Measurements from ENCODE around the gene SLC44A3.
A peak's percentile ranks its signal among the peaks of the same experiment; 100 is the strongest.

The SLC44A3 gene

DNA sequence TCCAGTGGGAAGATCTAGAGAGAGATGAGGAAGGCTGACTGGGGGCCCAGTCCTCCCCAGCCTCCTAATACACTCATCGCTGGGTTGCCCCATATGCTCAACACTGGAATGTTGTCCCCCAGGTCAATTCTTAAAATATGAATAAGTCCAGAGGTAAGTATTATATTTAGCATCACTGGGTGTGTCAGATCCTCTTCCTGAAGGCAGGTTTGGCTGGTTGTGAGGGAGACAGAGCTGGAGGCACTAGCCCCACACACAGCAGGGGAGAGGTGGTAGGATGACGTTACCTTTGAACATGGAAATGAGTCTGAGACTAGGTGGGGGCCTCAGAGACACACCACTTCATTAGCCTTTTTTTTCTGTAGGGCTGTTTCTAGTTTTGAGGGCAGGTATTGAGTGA, 42.6 kb downstream of the SLC44A3 start:
- H3K14ac ChIP-seq (ENCODE audit: low read length): peak overlapping the region; percentile 63
- H3K27ac ChIP-seq (ENCODE audit: low read depth, low read length): peak overlapping the region; percentile 85
- no peak overlapping the region for H3K4me2 ChIP-seq (ENCODE audit: low read length)
- H2BK120ac ChIP-seq (ENCODE audit: insufficient read depth, low read length, poor library complexity): peak overlapping the region; percentile 89
- no peak overlapping the region for H3K23ac ChIP-seq (ENCODE audit: low read length)
- DNase-seq: peak; percentile 85 to 88
- H3K9ac ChIP-seq (ENCODE audit: low read length): no peak overlapping the region
- peak overlapping the region; percentile 15 for H2BK12ac ChIP-seq (ENCODE audit: low read length)
- H4K8ac ChIP-seq (ENCODE audit: low read depth, low read length): peak overlapping the region; percentile 33
- no peaks in the 10 kb centered on the region for H3K9me3 ChIP-seq (ENCODE audit: insufficient read depth, low read depth, low read length)
- peak overlapping the region; percentile 83 for H2BK5ac ChIP-seq (ENCODE audit: low read depth, low read length, poor library complexity)
- no peak overlapping the region for H4K12ac ChIP-seq (ENCODE audit: low read depth, low read length)
- no CpG with 5 or more reads among the region's 2 CpGs for WGBS (ENCODE audit: extremely low coverage, insufficient coverage, insufficient read length)
- peaks cover 1% of the 10 kb centered on the region for H3K79me2 ChIP-seq (ENCODE audit: control insufficient read depth, insufficient read depth, low read length, poor library complexity)
- no peak overlapping the region for H2AFZ ChIP-seq (ENCODE audit: insufficient read depth, low read length, poor library complexity)
- no peaks in the 10 kb centered on the region for H3K27me3 ChIP-seq (ENCODE audit: insufficient read depth, low read length)
- peak overlapping the region; percentile 3 for H3K18ac ChIP-seq (ENCODE audit: low read length)
- H3K36me3 ChIP-seq (ENCODE audit: control insufficient read depth in 1 of 2, insufficient read depth in 2 of 2, low read length in 2 of 2): no peaks in the 10 kb centered on the region
- H3K4me1 ChIP-seq (ENCODE audit: control insufficient read depth in 1 of 2, insufficient read depth in 2 of 2, low read length in 2 of 2): peaks cover 21 to 24% of the 10 kb centered on the region in 2 experiments
- no peak overlapping the region for H3K4me3 ChIP-seq (ENCODE audit: low read depth, low read length)
- H3K4ac ChIP-seq (ENCODE audit: low read depth, low read length): no peak overlapping the region
- peak overlapping the region; percentile 37 for H4K91ac ChIP-seq (ENCODE audit: low read depth, low read length)
- peak overlapping the region; percentile 60 for H2AK5ac ChIP-seq (ENCODE audit: low read length)
- H3K79me1 ChIP-seq (ENCODE audit: low read length): peaks cover 25% of the 10 kb centered on the region

DNA sequence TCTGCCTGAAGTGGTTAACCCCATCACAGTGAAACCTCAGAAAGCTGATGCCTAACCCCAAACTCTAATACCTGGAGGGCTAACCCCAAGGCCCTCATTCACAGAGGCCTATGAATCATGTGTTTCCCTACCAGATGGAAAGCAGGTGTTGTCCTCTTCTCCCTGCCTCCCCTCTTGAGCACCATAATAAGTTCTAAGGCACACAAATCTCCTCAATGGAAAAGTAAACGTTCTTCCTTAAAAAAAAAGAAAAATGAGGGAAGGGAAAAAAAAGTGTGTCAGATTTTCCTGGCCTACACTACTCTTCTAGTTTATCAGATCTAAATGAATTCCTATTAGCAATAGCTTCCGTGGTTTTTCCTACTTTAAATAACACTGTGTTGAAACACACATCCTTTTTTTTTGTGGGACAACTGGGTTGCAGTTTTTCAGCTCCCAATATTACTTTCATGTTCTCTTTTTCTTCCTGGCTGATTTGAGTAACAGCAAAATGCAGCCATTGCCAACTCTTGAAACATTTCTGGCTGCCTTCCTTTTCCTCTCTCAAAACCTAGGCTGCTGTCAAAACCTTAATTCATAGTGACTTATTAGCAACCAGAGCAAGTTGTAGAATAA, 43.2 kb downstream of the SLC44A3 start:
- DNase-seq: peak in 1 of 2 donors; percentile 73
- Histone ChIP-seq H2AK5ac (ENCODE audit: low read length) (peak overlapping the region; percentile 60), H3K14ac (ENCODE audit: low read length) (peak overlapping the region; percentile 63), H3K36me3 (ENCODE audit: control insufficient read depth in 1 of 2, insufficient read depth in 2 of 2, low read length in 2 of 2) (no peaks in the 10 kb centered on the region), H3K27ac (ENCODE audit: low read depth, low read length) (peak overlapping the region; percentile 85), H3K79me2 (ENCODE audit: control insufficient read depth, insufficient read depth, low read length, poor library complexity) (peaks cover 1% of the 10 kb centered on the region), H2BK12ac (ENCODE audit: low read length) (peak overlapping the region; percentile 15), H4K91ac (ENCODE audit: low read depth, low read length) (peak overlapping the region; percentile 37), H3K18ac (ENCODE audit: low read length) (peak overlapping the region; percentile 57), H4K12ac (ENCODE audit: low read depth, low read length) (no peak overlapping the region), H4K8ac (ENCODE audit: low read depth, low read length) (peak overlapping the region; percentile 33), H2BK120ac (ENCODE audit: insufficient read depth, low read length, poor library complexity) (peak overlapping the region; percentile 89), H2AFZ (ENCODE audit: insufficient read depth, low read length, poor library complexity) (no peak overlapping the region), H2BK5ac (ENCODE audit: low read depth, low read length, poor library complexity) (peak overlapping the region; percentile 83), H3K4me2 (ENCODE audit: low read length) (peak overlapping the region; percentile 44), H3K9ac (ENCODE audit: low read length) (no peak overlapping the region), H3K4ac (ENCODE audit: low read depth, low read length) (peak overlapping the region; percentile 39), H3K9me3 (ENCODE audit: insufficient read depth, low read depth, low read length) (no peaks in the 10 kb centered on the region), H3K4me1 (ENCODE audit: control insufficient read depth in 1 of 2, insufficient read depth in 2 of 2, low read length in 2 of 2) (peaks cover 21% of the 10 kb centered on the region in 2 experiments), H3K27me3 (ENCODE audit: insufficient read depth, low read length) (no peaks in the 10 kb centered on the region), H3K4me3 (ENCODE audit: low read depth, low read length) (no peak overlapping the region), H3K79me1 (ENCODE audit: low read length) (peaks cover 25% of the 10 kb centered on the region), H3K23ac (ENCODE audit: low read length) (no peak overlapping the region)
- no CpG with 5 or more reads among the region's 2 CpGs for WGBS (ENCODE audit: extremely low coverage, insufficient coverage, insufficient read length)

DNA sequence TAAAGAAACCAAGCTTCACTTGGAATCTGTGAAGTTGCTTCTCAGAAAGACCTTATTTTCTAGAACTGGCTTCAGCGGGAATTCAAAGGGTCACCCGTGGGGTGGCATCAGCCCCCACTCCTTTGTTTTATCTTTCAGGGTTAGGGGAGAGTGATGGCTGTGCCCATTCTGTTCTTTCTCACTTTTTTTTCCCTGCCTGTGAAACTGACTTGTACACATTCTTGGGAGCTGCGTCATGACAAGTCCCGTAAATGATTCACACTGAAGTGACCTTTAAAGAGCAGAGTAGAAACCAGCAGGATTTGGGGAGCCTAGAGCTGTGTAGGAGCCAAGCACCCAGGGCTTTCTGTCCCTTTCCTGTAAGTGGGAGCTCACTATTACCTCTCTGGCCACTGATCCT, 43.8 kb downstream of the SLC44A3 start:
- Histone ChIP-seq H4K12ac (ENCODE audit: low read depth, low read length) (no peak overlapping the region), H3K23ac (ENCODE audit: low read length) (no peak overlapping the region), H3K4me3 (ENCODE audit: low read depth, low read length) (no peak overlapping the region), H2BK5ac (ENCODE audit: low read depth, low read length, poor library complexity) (peak overlapping the region; percentile 45), H3K27ac (ENCODE audit: low read depth, low read length) (peak overlapping the region; percentile 85), H4K91ac (ENCODE audit: low read depth, low read length) (no peak overlapping the region), H2BK120ac (ENCODE audit: insufficient read depth, low read length, poor library complexity) (peak overlapping the region; percentile 26), H3K4me1 (ENCODE audit: control insufficient read depth in 1 of 2, insufficient read depth in 2 of 2, low read length in 2 of 2) (peaks cover 20 to 21% of the 10 kb centered on the region in 2 experiments), H3K79me1 (ENCODE audit: low read length) (peaks cover 28% of the 10 kb centered on the region), H3K4ac (ENCODE audit: low read depth, low read length) (no peak overlapping the region), H3K14ac (ENCODE audit: low read length) (no peak overlapping the region), H3K4me2 (ENCODE audit: low read length) (peak overlapping the region; percentile 44), H3K9ac (ENCODE audit: low read length) (no peak overlapping the region), H2BK12ac (ENCODE audit: low read length) (no peak overlapping the region), H2AFZ (ENCODE audit: insufficient read depth, low read length, poor library complexity) (no peak overlapping the region), H3K18ac (ENCODE audit: low read length) (no peak overlapping the region), H3K79me2 (ENCODE audit: control insufficient read depth, insufficient read depth, low read length, poor library complexity) (peaks cover 1% of the 10 kb centered on the region), H2AK5ac (ENCODE audit: low read length) (no peak overlapping the region), H3K27me3 (ENCODE audit: insufficient read depth, low read length) (no peaks in the 10 kb centered on the region), H4K8ac (ENCODE audit: low read depth, low read length) (no peak overlapping the region), H3K9me3 (ENCODE audit: insufficient read depth, low read depth, low read length) (peaks cover 2% of the 10 kb centered on the region), H3K36me3 (ENCODE audit: control insufficient read depth in 1 of 2, insufficient read depth in 2 of 2, low read length in 2 of 2) (no peaks in the 10 kb centered on the region)
- no CpG with 5 or more reads among the region's 4 CpGs for WGBS (ENCODE audit: extremely low coverage, insufficient coverage, insufficient read length)
- DNase-seq: peak; percentile 83 to 90

DNA sequence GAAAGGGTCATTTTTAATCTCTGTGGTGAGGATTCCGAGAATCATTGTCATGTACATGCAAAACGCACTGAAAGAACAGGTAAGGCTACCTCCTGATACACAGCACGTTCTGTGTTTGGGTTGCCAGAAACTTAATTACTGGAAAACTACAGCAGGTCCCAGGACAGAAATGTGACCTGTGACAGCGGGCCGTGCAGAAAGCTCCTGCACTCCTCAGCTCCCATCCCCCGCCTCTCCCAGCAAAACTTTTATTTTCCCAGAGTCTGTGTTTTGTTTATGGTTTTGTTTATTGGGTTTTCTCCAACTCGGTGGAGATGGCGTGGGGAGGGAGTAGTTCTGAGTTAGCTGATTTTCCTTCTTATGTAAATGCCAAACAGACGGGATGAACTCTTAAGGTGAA, 44.7 kb downstream of the SLC44A3 start:
- Histone ChIP-seq H3K79me2 (ENCODE audit: control insufficient read depth, insufficient read depth, low read length, poor library complexity) (peaks cover 1% of the 10 kb centered on the region), H3K36me3 (ENCODE audit: control insufficient read depth in 1 of 2, insufficient read depth in 2 of 2, low read length in 2 of 2) (no peaks in the 10 kb centered on the region), H2BK5ac (ENCODE audit: low read depth, low read length, poor library complexity) (peak overlapping the region; percentile 47), H4K12ac (ENCODE audit: low read depth, low read length) (no peak overlapping the region), H2BK12ac (ENCODE audit: low read length) (peak overlapping the region; percentile 63), H2AK5ac (ENCODE audit: low read length) (no peak overlapping the region), H3K79me1 (ENCODE audit: low read length) (peaks cover 27% of the 10 kb centered on the region), H3K27me3 (ENCODE audit: insufficient read depth, low read length) (no peaks in the 10 kb centered on the region), H4K91ac (ENCODE audit: low read depth, low read length) (no peak overlapping the region), H3K9ac (ENCODE audit: low read length) (no peak overlapping the region), H3K4me2 (ENCODE audit: low read length) (peak overlapping the region; percentile 10), H3K14ac (ENCODE audit: low read length) (peak overlapping the region; percentile 51), H3K23ac (ENCODE audit: low read length) (no peak overlapping the region), H4K8ac (ENCODE audit: low read depth, low read length) (peak overlapping the region; percentile 44), H2BK120ac (ENCODE audit: insufficient read depth, low read length, poor library complexity) (peak overlapping the region; percentile 66), H3K27ac (ENCODE audit: low read depth, low read length) (peak overlapping the region; percentile 85), H3K4me3 (ENCODE audit: low read depth, low read length) (no peak overlapping the region), H2AFZ (ENCODE audit: insufficient read depth, low read length, poor library complexity) (peak overlapping the region; percentile 44), H3K4me1 (ENCODE audit: control insufficient read depth in 1 of 2, insufficient read depth in 2 of 2, low read length in 2 of 2) (peaks cover 21 to 22% of the 10 kb centered on the region in 2 experiments), H3K18ac (ENCODE audit: low read length) (no peak overlapping the region), H3K4ac (ENCODE audit: low read depth, low read length) (no peak overlapping the region), H3K9me3 (ENCODE audit: insufficient read depth, low read depth, low read length) (peaks cover 2% of the 10 kb centered on the region)
- peak; percentile 80 to 85 for DNase-seq
- no CpG with 5 or more reads among the region's 9 CpGs for WGBS (ENCODE audit: extremely low coverage, insufficient coverage, insufficient read length)

Data from trophoblast cell (in vitro differentiated cells and primary cell).